MM.1S (cell line): ENCODE data around the gene ABCA3.

Experiments
- CTCF ChIP-seq: fragments of 300-600 bp; sonication (generic); IDR thresholded peaks from 2 replicates; pipeline ENCODE4 v1.5.1; 2016; ENCODE audit warnings: antibody characterized with exemption, low read length, mixed read lengths
- EZH2 ChIP-seq: fragments of 300-600 bp; sonication (generic); optimal IDR thresholded peaks from 2 replicates; pipeline ENCODE3; 2017; ENCODE audit warnings: low read depth, mild to moderate bottlenecking, antibody characterized with exemption, low read length, mixed read lengths
- EZH2phosphoT487 ChIP-seq: fragments of 300-600 bp; sonication (generic); IDR thresholded peaks from 2 replicates; pipeline ENCODE4 v1.6.1; 2018; ENCODE audit warnings: antibody characterized with exemption, low read length

GRCh38 chr16:2237102-2237482 lies 103.4 kb downstream of the ABCA3 start:
- TF ChIP-seq EZH2phosphoT487 (no peak), CTCF (no peak), EZH2 (no peak)
